Mesenchymal stem cell (in vitro differentiated cells and primary cell): Measurements from ENCODE around the gene PHLPP2.
"Not testable (repeated sequence)": the region's sequence is repeated elsewhere in the genome, so short reads cannot be mapped to it uniquely, and the experiment has no call there.

Experiments used
- DNase-seq: peaks from one replicate; pipeline ENCODE4 v3.0.0-alpha.2; 2013
- H2AFZ ChIP-seq: one replicate; pipeline ENCODE4 v1.6.1; 2013; ENCODE audit warnings: low read depth, mild to moderate bottlenecking, control low read depth, inconsistent platforms, low read length, moderate library complexity
- H2AK5ac ChIP-seq: 2 replicates; pipeline ENCODE4 v1.6.1; 2013; ENCODE audit warnings: low read length, moderate library complexity, mild to moderate bottlenecking, inconsistent platforms; ENCODE audit not compliant: severe bottlenecking
- H2BK120ac ChIP-seq: one replicate; pipeline ENCODE4 v1.6.1; 2013; ENCODE audit warnings: low read depth, mild to moderate bottlenecking, inconsistent platforms, low read length, moderate library complexity
- H2BK12ac ChIP-seq, 2 experiments: one replicate each; pipeline ENCODE4 v1.6.1; 2013; ENCODE audit warnings: inconsistent platforms in 2 of 2, low read length in 2 of 2, mild to moderate bottlenecking in 2 of 2, moderate library complexity in 2 of 2, control low read depth in 1 of 2
- H2BK15ac ChIP-seq: one replicate; pipeline ENCODE4 v1.6.1; 2013; ENCODE audit warnings: mild to moderate bottlenecking, low read depth, inconsistent platforms; ENCODE audit not compliant: poor library complexity, severe bottlenecking
- H2BK5ac ChIP-seq: 2 replicates; pipeline ENCODE4 v1.6.1; 2013; ENCODE audit warnings: low read depth, mild to moderate bottlenecking, low read length, control low read depth, inconsistent platforms; ENCODE audit not compliant: poor library complexity, severe bottlenecking
- H3K14ac ChIP-seq, 2 experiments: one replicate each; pipeline ENCODE4 v1.6.1; 2013; ENCODE audit warnings: inconsistent platforms in 2 of 2, low read length in 2 of 2, control low read depth in 1 of 2, mild to moderate bottlenecking in 1 of 2, moderate library complexity in 1 of 2
- H3K18ac ChIP-seq, 2 experiments: one replicate each; pipeline ENCODE4 v1.6.1; 2013; ENCODE audit warnings: inconsistent platforms in 2 of 2, low read length in 2 of 2, control low read depth in 1 of 2, low read depth in 1 of 2, mild to moderate bottlenecking in 1 of 2
- H3K23ac ChIP-seq, 2 experiments: one replicate each; pipeline ENCODE4 v1.6.1; 2013; ENCODE audit warnings: inconsistent platforms in 2 of 2, low read length in 2 of 2, mild to moderate bottlenecking in 2 of 2, moderate library complexity in 2 of 2, control low read depth in 1 of 2
- H3K27ac ChIP-seq: 2 replicates; pipeline ENCODE4 v1.5.1; 2013; ENCODE audit warnings: mild to moderate bottlenecking, moderate library complexity, low read length, control low read depth, inconsistent platforms; ENCODE audit not compliant: poor library complexity, severe bottlenecking
- H3K27me3 ChIP-seq, 2 experiments: 2 replicates each; pipeline versions ENCODE4 v1.6.1 to v1.7.0; 2013; ENCODE audit warnings: low read length in 2 of 2, mild to moderate bottlenecking in 2 of 2, moderate library complexity in 2 of 2, control low read depth in 1 of 2, inconsistent platforms in 1 of 2; ENCODE audit not compliant: control insufficient read depth in 1 of 2, insufficient read depth in 1 of 2
- H3K36me3 ChIP-seq, 2 experiments: 2 replicates each; pipeline versions ENCODE4 v1.6.1 to v1.7.0; 2013; ENCODE audit warnings: low read length in 2 of 2, control low read depth in 1 of 2, inconsistent platforms in 1 of 2, low read depth in 1 of 2, mild to moderate bottlenecking in 1 of 2; ENCODE audit not compliant: insufficient read depth in 2 of 2, control insufficient read depth in 1 of 2
- H3K4ac ChIP-seq, 2 experiments: one replicate each; pipeline ENCODE4 v1.6.1; 2013; ENCODE audit warnings: inconsistent platforms in 2 of 2, low read length in 2 of 2, mild to moderate bottlenecking in 2 of 2, moderate library complexity in 2 of 2, control low read depth in 1 of 2, low read depth in 1 of 2
- H3K4me1 ChIP-seq: 2 replicates; pipeline ENCODE4 v1.6.1; 2013; ENCODE audit warnings: low read depth, low read length, control low read depth; ENCODE audit not compliant: control insufficient read depth, insufficient read depth
- H3K4me2 ChIP-seq: 2 replicates; pipeline ENCODE4 v1.6.1; 2013; ENCODE audit warnings: low read length, mild to moderate bottlenecking, inconsistent platforms; ENCODE audit not compliant: poor library complexity, severe bottlenecking
- H3K4me3 ChIP-seq, 2 experiments: 2 replicates each; pipeline versions ENCODE4 v1.5.1 to v1.7.0; 2013; ENCODE audit warnings: low read length in 2 of 2, mild to moderate bottlenecking in 2 of 2, control low read depth in 1 of 2, low read depth in 1 of 2; ENCODE audit not compliant: insufficient read depth in 1 of 2
- H3K79me1 ChIP-seq: replicated peaks from 2 replicates; pipeline ENCODE4 v1.6.1; 2013; ENCODE audit warnings: mild to moderate bottlenecking, control low read depth, low read length, inconsistent platforms; ENCODE audit not compliant: poor library complexity, severe bottlenecking
- H3K9ac ChIP-seq: 2 replicates; pipeline ENCODE4 v1.7.0; 2013; ENCODE audit warnings: mild to moderate bottlenecking, low read length, moderate library complexity
- H3K9me3 ChIP-seq: 2 replicates; pipeline ENCODE4 v1.7.0; 2013; ENCODE audit warnings: mild to moderate bottlenecking, low read length; ENCODE audit not compliant: control insufficient read depth
- H4K8ac ChIP-seq: one replicate; pipeline ENCODE4 v1.6.1; 2013; ENCODE audit warnings: inconsistent platforms, mild to moderate bottlenecking, low read length, moderate library complexity
- H4K91ac ChIP-seq: one replicate; pipeline ENCODE4 v1.6.1; 2013; ENCODE audit warnings: mild to moderate bottlenecking, low read length, inconsistent platforms
- WGBS: methylation state at CpG from one replicate; pipeline ENCODE4 v1.1.7; 2013; ENCODE audit warnings: mixed read lengths; 5-methylcytosine and 5-hydroxymethylcytosine counted together

PHLPP2 gene

DNA sequence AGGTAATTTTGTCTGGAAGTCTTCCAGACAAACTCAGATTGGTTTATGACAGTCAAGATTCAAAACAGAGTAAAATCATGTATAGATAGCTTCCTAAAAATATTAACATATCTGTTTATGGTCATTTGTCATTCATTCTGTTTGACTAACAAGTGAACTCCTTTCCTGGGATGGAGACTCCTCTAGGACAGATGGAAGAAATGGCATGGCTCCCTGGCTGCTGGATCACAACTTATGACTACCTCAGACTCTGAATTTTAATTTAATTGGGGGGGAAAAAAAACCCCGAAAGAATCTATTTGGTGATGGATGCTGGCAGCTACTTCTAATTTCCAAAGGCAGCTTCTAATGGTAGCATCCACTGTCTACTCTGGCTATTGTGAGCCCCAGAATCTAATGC is 34.6 kb downstream of the PHLPP2 start:
- no peak overlapping the region for H2BK5ac ChIP-seq
- no peak overlapping the region for H3K18ac ChIP-seq
- no peaks in the 10 kb centered on the region for H3K9me3 ChIP-seq
- H3K9ac ChIP-seq: no peak overlapping the region
- H2AK5ac ChIP-seq: no peak overlapping the region
- peaks cover 0 to 32% of the 10 kb centered on the region in 2 experiments for H3K36me3 ChIP-seq
- no peak overlapping the region for H3K27ac ChIP-seq
- no peaks in the 10 kb centered on the region for H3K27me3 ChIP-seq
- H3K23ac ChIP-seq: no peak overlapping the region
- H3K14ac ChIP-seq: no peak overlapping the region
- H2BK15ac ChIP-seq: no peak overlapping the region
- H3K4me1 ChIP-seq: no peaks in the 10 kb centered on the region
- H3K4me2 ChIP-seq: no peak overlapping the region
- no peak overlapping the region for H4K8ac ChIP-seq
- H3K4ac ChIP-seq: no peak overlapping the region
- H3K79me1 ChIP-seq: peaks cover 6% of the 10 kb centered on the region
- H2BK12ac ChIP-seq: no peak overlapping the region
- no peak overlapping the region for H2BK120ac ChIP-seq
- DNase-seq: no peak
- WGBS: no CpG with 5 or more reads among the region's 1 CpG
- no peak overlapping the region for H2AFZ ChIP-seq
- no peak overlapping the region for H3K4me3 ChIP-seq
- no peak overlapping the region for H4K91ac ChIP-seq

DNA sequence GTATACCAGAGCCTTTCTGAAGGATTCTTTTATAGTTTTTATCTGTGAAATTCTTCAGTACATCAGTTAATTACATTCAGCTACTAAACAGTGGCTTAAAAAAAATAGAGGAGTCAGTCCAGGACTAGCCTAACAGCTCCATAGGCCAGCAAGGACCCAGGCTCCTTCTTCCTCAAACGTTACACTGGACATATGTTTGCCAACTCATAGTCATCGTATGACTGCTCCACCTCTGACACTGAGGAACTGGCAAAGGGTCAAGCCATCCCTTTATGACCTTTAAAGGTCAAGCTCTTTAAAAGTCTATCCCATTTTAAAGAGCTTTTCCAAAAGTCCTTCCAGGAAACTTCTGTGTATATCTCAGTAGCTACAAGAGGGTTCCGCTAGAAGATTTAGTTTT is 36.6 kb downstream of the PHLPP2 start:
- H4K8ac ChIP-seq: no peak overlapping the region
- H3K9me3 ChIP-seq: no peaks in the 10 kb centered on the region
- no peak overlapping the region for H2BK5ac ChIP-seq
- H3K4ac ChIP-seq: no peak overlapping the region
- no peak overlapping the region for H2BK120ac ChIP-seq
- no peak overlapping the region for H2BK15ac ChIP-seq
- H4K91ac ChIP-seq: no peak overlapping the region
- no peak for DNase-seq
- 86% methylated on average over 3 of the region's 3 CpGs for WGBS
- no peak overlapping the region for H3K14ac ChIP-seq
- H3K4me1 ChIP-seq: no peaks in the 10 kb centered on the region
- H3K9ac ChIP-seq: no peak overlapping the region
- peaks cover 5% of the 10 kb centered on the region for H3K79me1 ChIP-seq
- no peaks in the 10 kb centered on the region for H3K27me3 ChIP-seq
- H3K4me3 ChIP-seq: no peak overlapping the region
- no peak overlapping the region for H3K18ac ChIP-seq
- H3K36me3 ChIP-seq: peaks cover 8 to 43% of the 10 kb centered on the region in 2 experiments
- no peak overlapping the region for H2AK5ac ChIP-seq
- H3K27ac ChIP-seq: no peak overlapping the region
- no peak overlapping the region for H3K23ac ChIP-seq
- H2BK12ac ChIP-seq: no peak overlapping the region
- H3K4me2 ChIP-seq: no peak overlapping the region
- H2AFZ ChIP-seq: no peak overlapping the region

DNA sequence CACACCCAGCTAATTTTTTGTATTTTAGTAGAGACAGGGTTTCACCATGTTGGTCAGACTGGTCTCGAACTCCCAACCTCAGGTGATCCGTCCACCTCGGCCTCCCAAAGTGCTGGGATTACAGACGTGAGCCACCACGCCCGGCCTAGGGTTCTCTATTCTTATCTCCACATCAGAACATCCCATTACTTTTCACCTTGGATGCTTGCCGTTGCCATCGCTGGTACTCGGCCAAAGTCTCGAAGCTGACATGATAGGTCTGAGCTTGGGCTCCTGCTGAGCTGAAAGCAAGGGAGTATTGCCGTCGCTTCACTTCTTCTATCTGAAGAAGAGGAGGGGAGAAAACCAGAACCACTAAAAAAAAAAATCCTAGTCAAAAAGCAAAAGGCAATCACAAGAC is 40.2 kb downstream of the PHLPP2 start:
- not testable (repeated sequence) for H2BK5ac ChIP-seq, H2AK5ac ChIP-seq, H3K4ac ChIP-seq, H2AFZ ChIP-seq, H3K4me2 ChIP-seq, H2BK120ac ChIP-seq, H3K27me3 ChIP-seq, H3K18ac ChIP-seq, H3K9ac ChIP-seq, H3K79me1 ChIP-seq, H3K9me3 ChIP-seq, H3K4me3 ChIP-seq, H3K14ac ChIP-seq, H3K23ac ChIP-seq, H3K27ac ChIP-seq, H3K4me1 ChIP-seq, H2BK15ac ChIP-seq, H4K8ac ChIP-seq, DNase-seq, H4K91ac ChIP-seq, H2BK12ac ChIP-seq
- peaks cover 11 to 51% of the 10 kb centered on the region in 2 experiments for H3K36me3 ChIP-seq
- WGBS: 91% methylated on average over 10 of the region's 12 CpGs

DNA sequence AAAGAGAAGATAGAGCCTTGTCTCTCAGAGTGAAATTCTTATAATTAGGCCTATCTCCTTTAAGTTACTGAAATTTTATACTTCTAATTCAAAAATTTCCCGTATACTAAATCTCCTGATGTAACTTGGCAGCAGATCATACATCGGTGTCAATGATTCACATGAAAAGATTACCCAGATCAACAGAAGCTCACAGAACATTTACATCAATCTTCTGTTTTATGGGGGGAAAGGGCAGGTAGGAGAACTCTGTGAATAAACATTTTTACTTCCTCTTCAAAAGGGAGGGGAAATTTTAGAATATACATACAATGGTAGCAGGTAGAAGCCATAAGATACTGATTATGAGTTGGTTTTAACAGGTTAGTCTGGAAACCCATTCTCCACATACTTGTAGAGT is 43.1 kb downstream of the PHLPP2 start:
- H2BK5ac ChIP-seq: no peak overlapping the region
- no peak overlapping the region for H3K27ac ChIP-seq
- H3K9ac ChIP-seq: no peak overlapping the region
- no peak overlapping the region for H3K4me2 ChIP-seq
- H3K23ac ChIP-seq: no peak overlapping the region
- H3K79me1 ChIP-seq: peaks cover 5% of the 10 kb centered on the region
- no peak overlapping the region for H3K4ac ChIP-seq
- no peak overlapping the region for H3K18ac ChIP-seq
- no peak overlapping the region for H4K8ac ChIP-seq
- no peak overlapping the region for H2BK12ac ChIP-seq
- no peak overlapping the region for H3K14ac ChIP-seq
- DNase-seq: no peak
- H3K9me3 ChIP-seq: no peaks in the 10 kb centered on the region
- no peaks in the 10 kb centered on the region for H3K4me1 ChIP-seq
- no peak overlapping the region for H2BK120ac ChIP-seq
- peaks cover 15 to 66% of the 10 kb centered on the region in 2 experiments for H3K36me3 ChIP-seq
- H3K27me3 ChIP-seq: no peaks in the 10 kb centered on the region
- no peak overlapping the region for H3K4me3 ChIP-seq
- H2AFZ ChIP-seq: no peak overlapping the region
- H2AK5ac ChIP-seq: no peak overlapping the region
- WGBS: no CpG with 5 or more reads among the region's 2 CpGs
- no peak overlapping the region for H2BK15ac ChIP-seq
- H4K91ac ChIP-seq: no peak overlapping the region
